GM18508 (cell line): Measurements from ENCODE around the gene XIRP1.

Experiments used
- ATAC-seq: cut with Tn5 transposase; IDR thresholded peaks from one replicate; pipeline ENCODE4 v1.9.1; 2021; ENCODE audit warnings: moderate number of reproducible peaks; ENCODE audit not compliant: insufficient read depth, unreplicated experiment

Gene XIRP1

DNA sequence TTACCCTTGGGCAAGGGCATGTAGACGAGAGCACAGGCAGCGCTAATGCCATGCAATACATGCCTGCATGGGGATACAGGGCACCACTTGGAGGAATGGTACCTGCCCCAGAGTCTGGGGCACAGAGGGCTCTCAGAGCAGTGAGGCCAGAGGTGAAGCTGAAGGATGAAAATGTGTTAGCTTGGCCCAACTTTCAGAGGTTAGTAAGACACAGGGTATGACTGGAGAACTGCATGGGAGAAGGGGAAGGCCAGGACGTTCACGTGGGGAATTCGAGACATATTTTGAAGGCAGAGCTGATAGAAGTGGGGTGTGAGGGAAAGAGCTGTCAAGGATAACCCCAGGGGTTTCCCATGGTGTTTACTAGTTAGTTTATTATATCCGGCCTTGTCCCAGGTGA, 58.6 kb downstream of the XIRP1 start:
- ATAC-seq = no peak
